Small intestine (tissue), 7 donors: ENCODE data around the gene CD300LD. TPM values are rescaled to one million over a fixed set of nuclear protein-coding genes. Genes with fewer than 3 reads are reported as not detected.

Experiments used
- DNase-seq, 2 donors: peaks; one replicate each; pipeline versions ENCODE4 v3.0.0 to v3.0.0-alpha.2; 2013
- FAIRE-seq: peaks from 2 replicates; lab custom pipeline; 2012; peaks lifted over from hg19 to GRCh38; lab: Jason Lieb, UNC
- H3K27ac ChIP-seq, 3 donors: one replicate each; pipeline ENCODE4 v1.5.1; 2013; ENCODE audit warnings: low read length in 2 of 3, mild to moderate bottlenecking in 2 of 3, control low read depth in 1 of 3, inconsistent platforms in 1 of 3, low read depth in 1 of 3, moderate library complexity in 1 of 3
- H3K27me3 ChIP-seq, 3 donors: one replicate each; pipeline ENCODE4 v1.6.1; 2013; ENCODE audit warnings: low read length in 3 of 3, inconsistent platforms in 1 of 3; ENCODE audit not compliant: control insufficient read depth in 3 of 3, insufficient read depth in 3 of 3
- H3K36me3 ChIP-seq, 3 donors: one replicate each; pipeline ENCODE4 v1.6.1; 2013; ENCODE audit warnings: low read length in 3 of 3, inconsistent platforms in 1 of 3, low read depth in 1 of 3, mild to moderate bottlenecking in 1 of 3, moderate library complexity in 1 of 3; ENCODE audit not compliant: control insufficient read depth in 3 of 3, insufficient read depth in 2 of 3
- H3K4me1 ChIP-seq, 3 donors: one replicate each; pipeline ENCODE4 v1.6.1; 2013; ENCODE audit warnings: low read length in 2 of 3, inconsistent platforms in 1 of 3, low read depth in 1 of 3, mild to moderate bottlenecking in 1 of 3, moderate library complexity in 1 of 3; ENCODE audit not compliant: control insufficient read depth in 3 of 3, insufficient read depth in 2 of 3
- H3K4me3 ChIP-seq, 3 donors: one replicate each; pipeline ENCODE4 v1.5.1; 2013; ENCODE audit warnings: low read length in 3 of 3, control low read depth in 1 of 3, inconsistent platforms in 1 of 3, low read depth in 1 of 3, mild to moderate bottlenecking in 1 of 3, moderate library complexity in 1 of 3
- H3K9me3 ChIP-seq, 2 donors: one replicate each; pipeline ENCODE4 v1.6.1; 2013; ENCODE audit warnings: low read depth in 1 of 2, low read length in 1 of 2; ENCODE audit not compliant: control insufficient read depth in 2 of 2, insufficient read depth in 1 of 2
- WGBS, 3 donors: extraction: QIAGEN DNeasy Blood & Tissue Kit; methylation state at CpG; one replicate each; pipeline ENCODE4 v1.1.7; 2013; 5-methylcytosine and 5-hydroxymethylcytosine counted together
- polyA plus RNA-seq, 4 donors: library from polyadenylated mRNA; stranded (reverse) in 3 of 4; unstranded in 1 of 4; fragments of 200-250 nt in 3 of 4; fragments of 120-200 nt in 1 of 4; gene quantifications; one replicate each; pipeline versions ENCODE4 v1.2.1 to v1.2.3, GENCODE V29; 2013
- donor health status: healthy with polysubstance abuse.
- donor health status: control.
- donor health status: control.
- donor health status: Bipolar disorder and iron deficiency.
- donor health status: healthy.

CD300LD gene
- polyA plus RNA-seq, 4 donors = not detected

DNA sequence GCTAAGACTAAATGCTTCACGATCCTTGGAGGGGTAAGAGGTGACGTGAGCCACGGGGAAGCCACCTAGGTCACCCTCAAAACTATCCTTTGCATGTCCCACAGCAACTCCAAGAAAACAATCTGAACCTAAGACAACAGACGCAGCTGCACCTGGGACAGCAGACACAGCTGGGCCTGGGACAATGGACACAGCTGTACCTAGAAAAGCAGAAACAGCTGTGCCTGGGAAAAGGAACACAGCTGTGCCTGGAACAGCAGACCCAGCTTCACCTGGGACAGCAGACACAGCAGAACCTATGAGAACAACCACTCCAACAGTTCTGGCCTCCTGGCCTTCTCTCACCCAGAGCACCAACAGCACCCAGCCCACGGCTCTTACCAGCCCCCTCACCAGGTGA is 11.7 kb upstream of the CD300LD start:
- H3K36me3 ChIP-seq = no peaks in the 10 kb centered on the region
- H3K4me3 ChIP-seq = no peak overlapping the region
- peaks cover 0 to 6% (median 0%) of the 10 kb centered on the region in 3 donors for H3K27me3 ChIP-seq
- H3K27ac ChIP-seq = no peak overlapping the region
- DNase-seq (no peak), FAIRE-seq (no peak)
- 56 to 77% (median 64%) methylated on average over 5 of the region's 5 CpGs for WGBS, 3 donors
- no peaks in the 10 kb centered on the region for H3K9me3 ChIP-seq
- no peaks in the 10 kb centered on the region for H3K4me1 ChIP-seq

DNA sequence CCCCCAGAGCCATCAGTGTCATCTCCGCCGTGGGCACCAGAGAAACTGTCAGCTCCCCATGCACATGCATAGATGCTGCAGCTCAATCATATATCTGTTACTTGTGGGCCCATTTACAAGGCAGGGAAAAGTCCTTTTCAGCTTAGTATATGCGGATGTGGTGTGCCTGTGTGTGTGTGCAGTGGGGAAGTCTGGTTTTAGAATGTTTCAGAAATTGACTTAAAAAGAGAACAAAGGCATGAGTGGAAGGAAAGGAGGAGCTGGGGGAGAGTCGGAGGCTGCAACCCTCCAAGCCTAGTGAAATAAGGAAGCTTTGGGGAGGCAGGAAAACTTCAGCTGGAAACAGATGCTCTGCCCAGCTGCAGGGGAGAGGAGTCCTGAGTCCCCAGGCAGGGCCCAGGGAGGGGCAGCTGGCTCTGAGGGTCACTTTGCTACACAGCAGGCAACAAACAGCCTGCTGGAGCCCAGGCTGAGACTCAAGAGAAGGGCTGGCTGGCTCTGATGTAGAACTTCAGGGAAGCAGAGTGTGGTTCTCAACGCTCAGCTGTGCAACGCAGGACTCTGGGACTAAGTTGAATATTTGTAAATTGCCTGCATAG is 11.1 kb upstream of the CD300LD start:
- Histone ChIP-seq H3K36me3 (no peaks in the 10 kb centered on the region), H3K9me3 (no peaks in the 10 kb centered on the region), H3K4me1 (no peaks in the 10 kb centered on the region), H3K4me3 (no peak overlapping the region), H3K27ac (no peak overlapping the region), H3K27me3 (peaks cover 0 to 10% (median 0%) of the 10 kb centered on the region in 3 donors)
- FAIRE-seq (no peak), DNase-seq (no peak)
- WGBS, 3 donors = 59 to 64% (median 64%) methylated on average over 6 of the region's 6 CpGs

DNA sequence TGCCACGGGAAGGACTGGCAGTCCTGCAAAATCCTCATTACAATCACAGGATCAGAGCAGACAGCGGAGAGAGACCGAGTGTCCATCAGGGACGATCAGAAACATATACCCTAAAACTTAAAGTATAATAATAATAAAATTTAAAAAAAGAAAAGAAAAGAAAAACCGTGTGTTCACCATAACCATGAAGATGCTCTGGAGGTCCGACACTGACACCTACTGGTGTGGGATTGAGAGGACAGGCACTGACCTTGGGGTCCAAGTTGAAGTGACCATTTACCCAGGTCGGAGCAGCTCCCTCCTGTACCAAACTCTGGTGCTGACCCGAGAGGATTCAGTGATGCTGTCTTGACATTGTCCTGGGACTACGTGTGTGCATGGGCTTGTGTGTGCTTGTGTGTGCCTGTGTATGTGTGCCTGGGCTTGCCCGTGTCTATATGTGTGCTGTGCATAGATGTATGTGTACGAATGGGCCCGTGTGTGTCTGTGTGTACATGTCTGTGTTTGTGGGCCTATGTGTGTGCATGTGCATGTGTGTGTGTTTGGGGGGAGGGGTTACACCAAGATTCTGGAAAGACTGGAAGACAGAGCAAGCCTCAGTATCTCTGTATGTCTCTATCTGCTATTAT is 10.0 kb upstream of the CD300LD start:
- DNase-seq = peak; percentile 19 to 21
- no peak for FAIRE-seq
- Histone ChIP-seq H3K9me3 (no peaks in the 10 kb centered on the region), H3K4me1 (no peaks in the 10 kb centered on the region), H3K27me3 (peaks cover 0 to 10% (median 0%) of the 10 kb centered on the region in 3 donors), H3K27ac (no peak overlapping the region), H3K36me3 (no peaks in the 10 kb centered on the region), H3K4me3 (no peak overlapping the region)
- WGBS, 3 donors = 47 to 51% (median 51%) methylated on average over 11 to 12 of the region's 12 CpGs

GRCh38 chr17:74599448-74599939 is 7.4 kb upstream of the CD300LD start:
- no peak overlapping the region for H3K27ac ChIP-seq
- peaks cover 0 to 12% (median 0%) of the 10 kb centered on the region in 3 donors for H3K27me3 ChIP-seq
- H3K4me1 ChIP-seq = no peaks in the 10 kb centered on the region
- H3K9me3 ChIP-seq = no peaks in the 10 kb centered on the region
- H3K4me3 ChIP-seq = no peak overlapping the region
- WGBS, 3 donors = 41 to 55% (median 54%) methylated on average over 10 of the region's 10 CpGs
- DNase-seq = no peak
- no peaks in the 10 kb centered on the region for H3K36me3 ChIP-seq
- no peak for FAIRE-seq

DNA sequence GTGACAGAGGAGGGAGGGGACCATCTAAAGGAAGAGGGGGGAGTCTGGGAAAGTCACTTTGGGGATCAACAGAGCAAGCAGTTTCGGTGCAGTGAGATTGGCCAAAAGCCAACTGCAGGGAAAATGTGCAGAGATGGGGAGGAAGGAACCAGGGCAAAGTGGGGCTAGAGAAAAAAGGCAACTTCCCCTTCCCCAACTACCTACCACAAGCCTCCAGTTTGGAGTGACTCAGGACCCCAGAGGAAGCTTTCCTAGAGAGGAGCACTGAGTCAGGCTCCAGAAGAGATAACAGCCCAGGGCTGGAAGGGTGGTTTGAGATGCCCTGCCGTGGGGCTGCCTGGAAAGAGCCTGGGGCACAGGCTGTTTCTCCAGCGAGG is 6.9 kb upstream of the CD300LD start:
- Histone ChIP-seq H3K9me3 (no peaks in the 10 kb centered on the region), H3K36me3 (no peaks in the 10 kb centered on the region), H3K27me3 (peaks cover 0 to 12% (median 0%) of the 10 kb centered on the region in 3 donors), H3K4me1 (no peaks in the 10 kb centered on the region), H3K27ac (no peak overlapping the region), H3K4me3 (no peak overlapping the region)
- FAIRE-seq (no peak), DNase-seq (no peak)
- 11 to 20% (median 17%) methylated on average over 3 of the region's 3 CpGs for WGBS, 3 donors

DNA sequence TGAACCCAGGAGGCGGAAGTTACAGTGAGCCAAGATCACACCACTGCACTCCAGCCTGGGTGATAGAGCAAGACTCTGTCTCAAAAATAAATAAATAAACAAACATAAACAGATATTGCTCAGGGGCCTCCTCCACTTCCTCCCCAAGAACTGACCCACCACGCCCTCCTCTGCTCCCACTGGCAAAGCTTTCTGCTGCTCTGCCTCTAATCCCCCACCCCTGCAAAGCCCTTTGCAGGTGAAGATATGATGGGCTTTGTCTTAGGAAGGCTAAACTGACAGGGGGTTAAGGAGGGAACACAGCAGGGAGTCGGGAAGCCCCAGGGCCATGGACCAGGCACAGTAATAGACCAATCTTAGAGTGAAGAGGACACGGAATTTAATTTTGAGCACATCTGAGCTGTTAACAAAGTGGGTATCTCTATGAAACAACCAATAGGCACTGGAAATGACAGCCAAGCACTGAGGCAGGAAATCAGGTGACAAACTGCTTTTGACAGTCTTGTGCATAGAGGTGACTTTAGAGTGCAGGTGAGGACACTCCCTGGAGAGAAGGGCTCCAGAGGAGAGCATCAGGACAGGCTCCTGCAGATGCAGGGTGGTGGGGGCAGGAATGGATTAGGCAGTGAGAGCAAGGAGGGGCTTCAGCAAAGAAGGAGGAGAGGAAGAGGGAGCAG is 6.4 kb upstream of the CD300LD start:
- Histone ChIP-seq H3K36me3 (no peaks in the 10 kb centered on the region), H3K4me3 (no peak overlapping the region), H3K4me1 (no peaks in the 10 kb centered on the region), H3K9me3 (no peaks in the 10 kb centered on the region), H3K27ac (no peak overlapping the region), H3K27me3 (peaks cover 0 to 12% (median 0%) of the 10 kb centered on the region in 3 donors)
- WGBS, 3 donors = 57 to 67% (median 67%) methylated on average over 4 of the region's 4 CpGs
- DNase-seq (no peak), FAIRE-seq (no peak)

DNA sequence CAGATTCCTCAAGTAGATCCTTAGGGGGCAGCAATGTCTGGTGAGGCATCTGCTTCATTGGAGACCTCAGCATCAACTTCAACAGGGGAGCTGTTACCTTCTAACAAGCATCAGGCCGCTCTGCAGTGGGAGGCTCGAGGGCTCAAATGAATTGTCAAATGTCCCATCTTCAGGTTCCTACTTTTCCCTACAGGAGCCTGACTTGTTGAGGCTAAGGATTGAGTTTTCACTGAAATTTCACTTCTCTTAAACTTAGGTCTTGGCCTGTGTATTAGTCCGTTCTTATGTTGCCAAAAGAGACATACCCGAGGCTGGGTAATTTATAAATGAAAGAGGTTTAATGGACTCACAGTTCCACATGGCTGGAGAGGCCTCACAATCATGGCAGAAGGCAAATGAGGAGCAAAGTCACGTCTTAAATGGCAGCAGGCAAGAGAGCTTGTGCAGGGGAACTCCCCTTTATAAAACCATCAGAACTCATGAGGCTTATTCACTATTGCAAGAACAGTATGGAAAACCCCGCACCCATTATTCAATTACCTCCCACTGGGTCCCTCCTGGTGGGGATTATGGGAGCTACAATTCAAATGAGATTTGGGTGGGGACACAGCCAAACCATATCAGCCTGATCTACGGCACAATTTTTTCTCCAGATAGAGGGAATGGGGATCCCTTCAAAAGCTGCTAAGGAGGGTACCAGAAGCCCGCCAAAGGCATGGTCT is 5.1 kb upstream of the CD300LD start:
- WGBS, 3 donors = 67 to 74% (median 70%) methylated on average over 8 of the region's 8 CpGs
- no peaks in the 10 kb centered on the region for H3K36me3 ChIP-seq
- H3K27me3 ChIP-seq = peaks cover 0 to 10% (median 0%) of the 10 kb centered on the region in 3 donors
- no peaks in the 10 kb centered on the region for H3K4me1 ChIP-seq
- no peak overlapping the region for H3K27ac ChIP-seq
- no peaks in the 10 kb centered on the region for H3K9me3 ChIP-seq
- DNase-seq (no peak), FAIRE-seq (no peak)
- no peak overlapping the region for H3K4me3 ChIP-seq
